HepG2 (cell line): ENCODE results near the gene AGK. TPM values are rescaled to one million over a fixed set of nuclear protein-coding genes. Genes with fewer than 3 reads are reported as not detected.

Experiments
- ATAC-seq: fragments of 200-7000 bp; cut with Tn5 transposase; 3 replicates; pipeline ENCODE4 v1.9.1; 2020; ENCODE audit warnings: mild to moderate bottlenecking, moderate library complexity
- BruUV-seq: library from RNA; stranded (reverse); fragments of 400-500 nt; replicated peaks from 2 replicates; lab custom pipeline; 2021; lab: Mats Ljungman, UMichigan
- CTCF ChIA-PET: fragments of 300-600 bp; formaldehyde crosslinking; extraction: SDS; loops from one replicate; lab custom pipeline; 2021; ENCODE audit warnings: low total read pairs, inconsistent platforms, low intra/inter-chr PET ratio; lab: Yijun Ruan, JAX
- POLR2A ChIA-PET: fragments of 350-600 bp; sonication (Branson Sonifier 250); formaldehyde crosslinking; loops from one replicate; lab custom pipeline; 2020; ENCODE audit warnings: antibody characterized with exemption, inconsistent platforms; lab: Yijun Ruan, JAX
- DNase-seq: peaks from one replicate; pipeline ENCODE4 v3.0.0-alpha.2; 2015; ENCODE audit warnings: low spot score
- FAIRE-seq: peaks from 3 replicates; lab custom pipeline; 2011; peaks lifted over from hg19 to GRCh38; lab: Jason Lieb, UNC
- H2AFZ ChIP-seq: one replicate; pipeline ENCODE4 v1.6.1; 2011; ENCODE audit warnings: low read length, inconsistent platforms
- H3K27ac ChIP-seq: fragments of 300-600 bp; 3 replicates; pipeline ENCODE4 v1.8.0; 2011; ENCODE audit warnings: mixed run types, mild to moderate bottlenecking, mixed read lengths, low read length, inconsistent platforms; ENCODE audit not compliant: insufficient read depth; ENCODE audit errors: extremely low read length
- H3K27me3 ChIP-seq, 2 experiments: fragments of 200-600 bp in 1 of 2; 2 replicates in 1 of 2; 3 replicates in 1 of 2; pipeline versions ENCODE4 v1.6.0 to v1.8.0; 2011; ENCODE audit warnings: low read length in 2 of 2, mild to moderate bottlenecking in 2 of 2, moderate library complexity in 2 of 2, inconsistent platforms in 1 of 2; ENCODE audit not compliant: insufficient read depth in 2 of 2, control insufficient read depth in 1 of 2
- H3K36me3 ChIP-seq, 2 experiments: fragments of 200-600 bp in 1 of 2; replicated peaks in 1 of 2; 2 replicates in 1 of 2; 3 replicates in 1 of 2; pipeline versions ENCODE4 v1.5.1 to v1.8.0; 2011; ENCODE audit warnings: low read length in 2 of 2, inconsistent platforms in 1 of 2; ENCODE audit not compliant: insufficient read depth in 2 of 2, control insufficient read depth in 1 of 2
- H3K4me1 ChIP-seq: 2 replicates; pipeline ENCODE4 v1.5.1; 2012; ENCODE audit warnings: low read length, inconsistent platforms; ENCODE audit not compliant: insufficient read depth
- H3K4me2 ChIP-seq: 2 replicates; pipeline ENCODE4 v1.6.0; 2011; ENCODE audit warnings: low read depth, low read length, inconsistent platforms
- H3K4me3 ChIP-seq, 3 experiments: fragments of 200-600 bp in 1 of 3; sonication (generic), shearing (Covaris generic) in 1 of 3; replicated peaks in 1 of 3; 2 replicates each; pipeline ENCODE4 v1.5.1; 2011 to 2016; ENCODE audit warnings: low read length in 3 of 3, inconsistent platforms in 2 of 3, low read depth in 2 of 3, mild to moderate bottlenecking in 2 of 3, control low read depth in 1 of 3, mixed read lengths in 1 of 3; ENCODE audit not compliant: insufficient read depth in 1 of 3
- H3K79me2 ChIP-seq: one replicate; pipeline ENCODE4 v1.6.1; 2011; ENCODE audit warnings: low read length, inconsistent platforms; ENCODE audit not compliant: insufficient read depth
- H3K9ac ChIP-seq: 2 replicates; pipeline ENCODE4 v1.6.0; 2011; ENCODE audit warnings: mild to moderate bottlenecking, low read depth, low read length, inconsistent platforms; ENCODE audit not compliant: insufficient read depth
- H3K9me3 ChIP-seq: 2 replicates; pipeline ENCODE4 v1.5.1; 2012; ENCODE audit warnings: mild to moderate bottlenecking, low read length
- H4K20me1 ChIP-seq: 2 replicates; pipeline ENCODE4 v1.6.0; 2011; ENCODE audit warnings: inconsistent platforms, mild to moderate bottlenecking, low read length, moderate library complexity; ENCODE audit not compliant: insufficient read depth
- DBP ChIP-seq: sonication (generic); formaldehyde crosslinking; IDR thresholded peaks from 2 replicates; pipeline ENCODE4 v1.4.0; 2020; ENCODE audit warnings: missing genetic modification reagents; ENCODE audit errors: not compliant biosample characterization
- PHF20 ChIP-seq: sonication (generic); formaldehyde crosslinking; IDR thresholded peaks from 2 replicates; pipeline ENCODE4 v1.5.0; 2020; ENCODE audit warnings: mild to moderate bottlenecking, missing genetic modification reagents
- ZNF512 ChIP-seq: sonication (generic); formaldehyde crosslinking; IDR thresholded peaks from 2 replicates; pipeline ENCODE4 v1.4.0; 2020; ENCODE audit warnings: mild to moderate bottlenecking, missing genetic modification reagents
- ZNF597 ChIP-seq: sonication (generic); formaldehyde crosslinking; IDR thresholded peaks from 2 replicates; pipeline ENCODE4 v1.5.0; 2020; ENCODE audit warnings: missing genetic modification reagents
- ZNF781 ChIP-seq: sonication (generic); formaldehyde crosslinking; IDR thresholded peaks from 2 replicates; pipeline ENCODE4 v1.5.1; 2020; ENCODE audit warnings: borderline replicate concordance, mild to moderate bottlenecking, missing genetic modification reagents; ENCODE audit errors: not compliant biosample characterization
- ZSCAN21 ChIP-seq: sonication (generic); formaldehyde crosslinking; IDR thresholded peaks from 2 replicates; pipeline ENCODE4 v1.8.0; 2022; ENCODE audit warnings: mild to moderate bottlenecking, missing genetic modification reagents, moderate library complexity, borderline replicate concordance
- WGBS: methylation state at CpG from one replicate; pipeline ENCODE4 v1.1.6; 2017; ENCODE audit warnings: low lambda C conversion rate; 5-methylcytosine and 5-hydroxymethylcytosine counted together
- in situ Hi-C: cut with HindIII; loops from 2 replicates; pipeline ENCODE4 v1.10.0; 2017; ENCODE audit warnings: low pct_unique_long_range_greater_than_20kb; ENCODE audit not compliant: extremely low pct_ligation_motif_present
- intact Hi-C: fragments of 100-400 bp; cut with micrococcal nuclease; formaldehyde crosslinking; loops from one replicate; pipeline ENCODE4 v1.10.0; 2022; ENCODE audit not compliant: unreplicated experiment
- polyA plus RNA-seq, 8 experiments: library from polyadenylated mRNA; depleted of rRNA in 3 of 8; stranded (reverse) in 7 of 8; unstranded in 1 of 8; fragments of >200 nt; fragmentation: Illumina TruSeq in 4 of 8; extraction: Trizol in 4 of 8; gene quantifications; 2 replicates each; pipeline versions ENCODE4 v1.2.1 to v1.2.3, GENCODE V29; 2011 to 2016; ENCODE audit warnings: low read depth in 4 of 8, missing spikeins in 1 of 8, mixed read lengths in 1 of 8; ENCODE audit not compliant: insufficient read depth in 1 of 8
- total RNA-seq, 5 experiments: library from RNA; depleted of rRNA; stranded (reverse); fragments of >200 nt; fragmentation: Illumina TruSeq; extraction: Trizol; gene quantifications; 2 replicates each; pipeline ENCODE4 v1.2.3, GENCODE V29; 2016; ENCODE audit warnings: low read depth in 1 of 5
- TF ChIP-seq, protein P1 (sequence below): sonication (generic); formaldehyde crosslinking; IDR thresholded peaks from 2 replicates; pipeline ENCODE4 v1.5.0; 2020; ENCODE audit warnings: mild to moderate bottlenecking, missing genetic modification reagents

Gene AGK
- total and polyA plus RNA-seq, 2 of the 13 experiments (the other 11 are each of a cell fraction or from before 2014, with no cell fraction given), result 23.7 to 30.1 TPM

GRCh38 chr7:141541375-141541774 is 9.8 kb upstream of the AGK start:
- 25% methylated on average over 2 of the region's 2 CpGs for WGBS
- Histone ChIP-seq H3K27me3 (0 out of 5 replicates have a peak, but pooled peaks cover 0 to 1% of the 10 kb centered on the region in 2 experiments), H3K27ac (no peak overlapping the region), H3K4me2 (no peak overlapping the region), H3K9ac (no peak overlapping the region), H3K9me3 (no peaks in the 10 kb centered on the region), H4K20me1 (no peaks in the 10 kb centered on the region), H3K79me2 (no peaks in the 10 kb centered on the region), H2AFZ (no peak overlapping the region), H3K4me3 (no peak overlapping the region), H3K4me1 (no peaks in the 10 kb centered on the region), H3K36me3 (no peaks in the 10 kb centered on the region)
- ATAC-seq (no peak), DNase-seq (no peak), FAIRE-seq (no peak)
- in situ Hi-C loops (loop anchor here (10.0 to 25.0 kb wide), 2 partner anchors 287 to 479 kb away; partner anchors contain the start of gene TMEM178B), intact Hi-C loops (no loop called here)
- POLR2A ChIA-PET, result no interaction called here
- no TSS peak for BruUV-seq
- CTCF ChIA-PET, result no interaction called here
- TF ChIP-seq ZNF597 (no peak), ZNF512 (CRISPR knock-in tag) (no peak), ZNF781 (CRISPR knock-in tag) (no peak)

DNA sequence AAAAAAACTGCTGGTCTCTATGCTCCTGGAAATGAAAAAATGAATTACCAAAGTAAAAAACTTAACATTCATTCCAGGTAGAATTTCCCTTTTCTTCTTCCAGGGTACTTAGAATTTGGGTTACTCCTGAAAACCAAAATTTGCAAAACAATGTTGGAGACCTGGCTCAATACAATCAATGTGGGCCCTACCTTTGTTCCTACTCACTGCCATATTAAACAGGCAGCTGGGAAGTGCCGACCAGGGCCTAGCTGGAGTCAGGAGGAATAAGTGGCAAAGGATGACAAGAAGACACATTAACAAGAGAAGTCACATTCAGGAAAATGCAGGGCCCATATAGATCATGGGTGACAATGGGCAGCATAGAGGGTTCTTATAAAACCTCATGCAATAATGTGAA is 6.4 kb upstream of the AGK start:
- 0% methylated on average over 1 of the region's 1 CpG for WGBS
- no TSS peak for BruUV-seq
- intact Hi-C loops (no loop called here), in situ Hi-C loops (loop anchor here (10.0 to 25.0 kb wide), 2 partner anchors 290 to 483 kb away; partner anchors contain the start of gene TMEM178B)
- Histone ChIP-seq H3K36me3 (no peaks in the 10 kb centered on the region), H3K9ac (no peak overlapping the region), H3K27ac (no peak overlapping the region), H3K79me2 (no peaks in the 10 kb centered on the region), H3K4me1 (no peaks in the 10 kb centered on the region), H4K20me1 (no peaks in the 10 kb centered on the region), H3K27me3 (0 out of 5 replicates have a peak, but pooled peaks cover 0 to 1% of the 10 kb centered on the region in 2 experiments), H3K4me3 (no peak overlapping the region), H3K9me3 (no peaks in the 10 kb centered on the region), H2AFZ (no peak overlapping the region), H3K4me2 (no peak overlapping the region)
- ChIA-PET POLR2A (no interaction called here), CTCF (no interaction called here)
- ATAC-seq, result no peak
- no peak for DNase-seq
- FAIRE-seq, result no peak
- TF ChIP-seq DBP (no peak), ZSCAN21 (no peak), PHF20 (CRISPR knock-in tag) (no peak)
- TF ChIP-seq, protein P1, sequence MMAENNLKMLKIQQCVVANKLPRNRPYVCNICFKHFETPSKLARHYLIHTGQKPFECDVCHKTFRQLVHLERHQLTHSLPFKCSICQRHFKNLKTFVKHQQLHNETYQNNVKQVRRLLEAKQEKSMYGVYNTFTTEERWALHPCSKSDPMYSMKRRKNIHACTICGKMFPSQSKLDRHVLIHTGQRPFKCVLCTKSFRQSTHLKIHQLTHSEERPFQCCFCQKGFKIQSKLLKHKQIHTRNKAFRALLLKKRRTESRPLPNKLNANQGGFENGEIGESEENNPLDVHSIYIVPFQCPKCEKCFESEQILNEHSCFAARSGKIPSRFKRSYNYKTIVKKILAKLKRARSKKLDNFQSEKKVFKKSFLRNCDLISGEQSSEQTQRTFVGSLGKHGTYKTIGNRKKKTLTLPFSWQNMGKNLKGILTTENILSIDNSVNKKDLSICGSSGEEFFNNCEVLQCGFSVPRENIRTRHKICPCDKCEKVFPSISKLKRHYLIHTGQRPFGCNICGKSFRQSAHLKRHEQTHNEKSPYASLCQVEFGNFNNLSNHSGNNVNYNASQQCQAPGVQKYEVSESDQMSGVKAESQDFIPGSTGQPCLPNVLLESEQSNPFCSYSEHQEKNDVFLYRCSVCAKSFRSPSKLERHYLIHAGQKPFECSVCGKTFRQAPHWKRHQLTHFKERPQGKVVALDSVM (CRISPR knock-in tag), result no peak
